ENCODE measurements around the gene PIP5K1C.
"Not testable (repeated sequence)": the region's sequence is repeated elsewhere in the genome, so short reads cannot be mapped to it uniquely, and the experiment has no call there.

PIP5K1C gene

DNA sequence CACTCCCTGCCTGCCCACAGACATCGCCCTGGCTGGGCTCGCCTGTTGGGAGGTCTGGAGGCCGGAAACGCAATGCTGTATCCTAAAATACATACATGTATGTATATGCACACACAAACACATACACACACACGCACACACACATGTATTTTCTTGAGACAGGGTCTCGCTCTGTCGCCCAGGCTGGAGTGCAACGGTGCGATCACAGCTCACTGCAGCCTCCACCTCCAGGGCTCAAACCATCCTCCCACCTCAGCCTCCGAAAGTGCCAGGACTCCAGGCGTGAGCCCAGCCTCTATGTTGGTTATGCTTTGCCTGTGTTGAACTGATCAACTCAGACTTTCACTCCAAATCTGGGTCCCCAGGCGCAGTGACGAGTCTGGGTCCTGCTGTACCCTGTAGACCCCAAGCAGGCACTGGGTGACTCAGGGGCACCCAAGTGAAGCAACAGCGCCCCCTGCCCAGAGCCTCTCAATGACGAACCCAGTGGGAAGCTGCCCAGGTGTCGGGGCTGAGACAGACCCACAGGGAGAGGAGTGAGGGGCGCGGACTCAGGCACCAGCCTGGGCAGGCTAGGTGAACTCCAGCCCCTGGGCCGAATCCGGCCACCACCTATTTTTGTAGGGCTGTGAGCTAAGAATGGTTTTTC, 46.3 kb downstream of the PIP5K1C start:
- in situ Hi-C loops (cut with HindIII; ENCODE audit: low pct_ligation_motif_present, low pct_unique_long_range_greater_than_20kb, low sequenced_read_pairs): no loop called here
- DNase-seq: peak; percentile 21

DNA sequence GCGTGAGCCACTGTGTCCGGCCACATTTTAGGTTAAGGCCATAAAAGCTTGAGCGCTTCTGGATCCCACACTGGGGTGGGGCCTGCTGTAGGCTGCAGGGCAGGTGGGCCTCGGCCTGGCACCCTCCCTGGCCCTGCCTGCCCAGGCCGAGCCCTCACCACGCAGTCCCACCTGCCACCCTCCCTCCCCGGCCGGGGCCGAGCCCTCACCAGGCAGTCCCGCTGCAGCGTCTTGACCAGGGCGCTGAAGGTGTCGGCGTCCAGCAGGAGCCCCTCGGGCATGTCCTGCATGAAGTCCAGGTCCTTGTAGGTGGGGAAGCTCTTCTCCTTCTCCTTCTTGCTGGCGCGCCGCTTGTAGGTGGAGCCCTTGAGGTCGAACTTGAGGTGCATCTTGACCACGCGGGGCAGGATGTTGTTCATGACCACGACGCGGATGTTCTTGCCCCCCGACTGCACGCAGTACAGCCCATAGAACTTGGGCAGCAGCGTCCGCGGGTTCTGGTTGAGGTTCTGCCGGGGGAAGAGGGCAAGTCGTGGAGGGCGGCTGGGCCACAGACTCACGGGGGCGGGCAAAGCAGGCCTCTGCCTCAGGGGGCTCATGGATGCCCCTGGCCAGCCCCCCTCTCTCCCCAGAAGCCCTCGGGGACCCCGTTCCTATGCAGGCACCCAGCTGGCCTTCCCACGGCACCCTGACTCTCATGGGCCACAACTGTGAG, 47.0 kb downstream of the PIP5K1C start:
- in situ Hi-C loops (cut with HindIII; ENCODE audit: low pct_ligation_motif_present, low pct_unique_long_range_greater_than_20kb, low sequenced_read_pairs): no loop called here
- DNase-seq: no peak

- DNase-seq: no peak
- in situ Hi-C loops (cut with HindIII; ENCODE audit: low pct_ligation_motif_present, low pct_unique_long_range_greater_than_20kb, low sequenced_read_pairs): no loop called here
Measured at GRCh38 chr19:3652422-3652821, 47.8 kb downstream of the PIP5K1C start.

DNA sequence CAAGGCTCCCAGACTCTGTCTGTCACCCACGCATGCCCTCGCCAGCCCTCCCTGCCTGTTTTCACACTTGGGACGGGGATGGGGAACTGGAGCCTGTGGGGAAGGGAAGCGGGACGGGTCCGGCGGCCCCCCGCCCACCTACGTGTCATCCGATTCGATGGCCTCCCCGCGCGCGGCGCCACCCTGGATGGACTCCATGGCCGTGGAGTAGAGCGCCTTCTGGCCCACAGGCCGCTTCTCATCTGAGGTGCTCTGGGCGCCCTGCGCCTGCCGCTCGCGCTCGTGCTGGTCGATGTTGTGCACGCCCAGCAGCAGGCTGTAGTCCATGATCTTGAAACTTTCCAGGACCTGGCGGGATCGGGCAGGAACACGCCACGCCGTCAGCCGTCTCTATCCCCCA, 48.6 kb downstream of the PIP5K1C start:
- in situ Hi-C loops (cut with HindIII; ENCODE audit: low pct_ligation_motif_present, low pct_unique_long_range_greater_than_20kb, low sequenced_read_pairs): no loop called here
- DNase-seq: no peak

DNA sequence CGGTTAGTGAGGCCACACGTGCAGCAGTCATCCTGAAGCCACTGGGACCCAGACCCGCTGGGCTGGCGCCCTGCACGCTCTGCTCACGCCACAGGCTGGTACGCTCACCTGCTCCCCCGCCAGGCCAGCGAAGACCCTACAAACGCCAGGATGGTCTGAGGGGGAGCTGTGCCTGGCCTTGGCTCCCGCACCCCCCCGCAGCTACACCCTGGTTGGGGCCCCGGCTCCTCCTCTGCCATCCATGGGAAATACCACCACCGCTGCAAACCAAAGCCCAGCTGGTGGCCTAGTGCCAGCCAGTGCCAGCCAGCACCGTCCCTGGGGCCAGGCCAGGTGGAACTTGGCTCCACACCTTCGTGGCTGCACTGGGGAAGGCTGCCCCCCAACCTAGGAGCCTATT, 50.4 kb downstream of the PIP5K1C start:
- no peak for DNase-seq
- in situ Hi-C loops (cut with HindIII; ENCODE audit: low pct_ligation_motif_present, low pct_unique_long_range_greater_than_20kb, low sequenced_read_pairs): no loop called here

GRCh38 chr19:3648037-3648905, 52.0 kb downstream of the PIP5K1C start:
- in situ Hi-C loops (cut with HindIII; ENCODE audit: low pct_ligation_motif_present, low pct_unique_long_range_greater_than_20kb, low sequenced_read_pairs): no loop called here
- no peak for DNase-seq

GRCh38 chr19:3647102-3647501, 53.2 kb downstream of the PIP5K1C start:
- DNase-seq; in situ Hi-C loops (cut with HindIII; ENCODE audit: low pct_ligation_motif_present, low pct_unique_long_range_greater_than_20kb, low sequenced_read_pairs): not testable (repeated sequence)

DNA sequence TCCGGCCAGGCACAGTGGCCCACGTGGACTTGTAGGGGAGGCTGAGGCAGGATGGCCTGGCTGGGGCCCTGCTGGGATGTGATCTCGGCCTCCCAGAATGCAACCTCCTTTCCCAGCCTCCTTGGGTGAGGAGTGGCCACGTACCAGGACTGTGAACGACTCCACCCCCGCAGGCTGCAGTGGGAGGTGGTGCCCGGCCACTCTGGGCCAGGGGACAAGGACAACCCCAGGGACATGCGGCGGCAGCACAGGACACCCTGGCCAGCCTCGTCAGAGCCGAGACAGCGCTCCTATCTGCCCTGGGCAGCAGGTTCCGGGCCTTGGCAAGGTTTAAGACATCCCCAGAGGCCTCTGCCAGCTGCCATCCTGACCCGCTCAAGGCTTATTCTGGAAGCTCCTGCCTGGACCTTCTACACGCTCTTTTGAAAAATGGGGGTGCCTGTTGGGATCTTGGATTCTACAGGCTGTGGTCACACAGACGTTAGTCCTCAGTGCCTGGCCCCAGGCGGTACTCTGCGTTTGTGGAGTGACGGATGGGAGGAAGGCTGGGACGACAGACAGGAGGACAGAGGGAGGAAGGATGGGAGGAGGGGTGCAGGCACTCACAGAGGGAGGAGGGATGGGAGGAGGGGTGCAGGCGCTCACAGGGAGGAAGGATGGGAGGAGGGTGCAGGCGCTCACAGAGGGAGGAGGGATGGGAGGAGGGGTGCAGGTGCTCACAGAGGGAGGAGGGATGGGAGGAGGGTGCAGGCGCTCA, 53.8 kb downstream of the PIP5K1C start:
- DNase-seq: no peak
- in situ Hi-C loops (cut with HindIII; ENCODE audit: low pct_ligation_motif_present, low pct_unique_long_range_greater_than_20kb, low sequenced_read_pairs): no loop called here

DNA sequence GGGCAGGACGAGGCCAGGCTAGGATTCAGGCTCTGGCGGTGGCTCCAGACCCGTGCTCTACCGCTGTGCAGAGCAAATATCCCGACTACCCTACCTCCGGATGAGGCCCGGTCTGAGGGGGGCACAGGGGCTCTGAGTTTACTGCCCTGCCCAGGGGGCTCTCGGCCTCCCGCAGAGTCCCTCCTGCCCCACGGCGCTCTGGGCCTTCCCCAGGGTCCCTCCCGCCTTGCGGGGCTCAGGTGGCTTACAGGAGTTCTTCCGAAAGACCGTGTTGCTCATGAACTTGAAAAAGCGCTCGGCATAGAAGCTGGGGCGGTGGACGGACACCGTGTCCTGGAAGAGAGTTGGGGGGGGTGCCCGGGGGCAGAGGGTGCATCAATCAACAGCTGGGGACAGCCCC, 54.5 kb downstream of the PIP5K1C start:
- in situ Hi-C loops (cut with HindIII; ENCODE audit: low pct_ligation_motif_present, low pct_unique_long_range_greater_than_20kb, low sequenced_read_pairs): no loop called here

DNA sequence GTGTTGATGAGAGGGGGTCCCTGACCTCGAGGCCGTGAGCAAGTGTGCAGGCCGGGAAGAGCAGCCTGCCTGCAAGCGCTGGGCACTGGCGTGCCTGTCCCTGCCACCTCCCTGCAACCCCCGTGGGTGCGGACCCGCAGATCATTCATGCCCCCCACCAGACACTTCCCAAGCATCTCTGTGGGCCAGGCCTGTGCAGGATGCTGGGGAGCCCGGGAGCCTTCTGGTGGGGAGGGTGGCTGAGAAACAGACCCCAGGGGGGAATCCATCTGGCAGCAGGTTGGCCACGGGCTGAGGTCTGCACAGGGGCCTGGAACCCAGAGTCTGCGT, 55.2 kb downstream of the PIP5K1C start:
- in situ Hi-C loops (cut with HindIII; ENCODE audit: low pct_ligation_motif_present, low pct_unique_long_range_greater_than_20kb, low sequenced_read_pairs): no loop called here
- DNase-seq: no peak

More for the DNA sequence above, 54.5 kb downstream of the PIP5K1C start:
- DNase-seq: no peak

GRCh38 chr19:3644351-3645066, 55.8 kb downstream of the PIP5K1C start:
- in situ Hi-C loops (cut with HindIII; ENCODE audit: low pct_ligation_motif_present, low pct_unique_long_range_greater_than_20kb, low sequenced_read_pairs): no loop called here
- DNase-seq: no peak

- DNase-seq: no peak
- in situ Hi-C loops (cut with HindIII; ENCODE audit: low pct_ligation_motif_present, low pct_unique_long_range_greater_than_20kb, low sequenced_read_pairs): no loop called here
Measured at GRCh38 chr19:3643674-3644313, 56.5 kb downstream of the PIP5K1C start.

GRCh38 chr19:3642987-3643673, 57.1 kb downstream of the PIP5K1C start:
- DNase-seq: no peak
- in situ Hi-C loops (cut with HindIII; ENCODE audit: low pct_ligation_motif_present, low pct_unique_long_range_greater_than_20kb, low sequenced_read_pairs): no loop called here

DNA sequence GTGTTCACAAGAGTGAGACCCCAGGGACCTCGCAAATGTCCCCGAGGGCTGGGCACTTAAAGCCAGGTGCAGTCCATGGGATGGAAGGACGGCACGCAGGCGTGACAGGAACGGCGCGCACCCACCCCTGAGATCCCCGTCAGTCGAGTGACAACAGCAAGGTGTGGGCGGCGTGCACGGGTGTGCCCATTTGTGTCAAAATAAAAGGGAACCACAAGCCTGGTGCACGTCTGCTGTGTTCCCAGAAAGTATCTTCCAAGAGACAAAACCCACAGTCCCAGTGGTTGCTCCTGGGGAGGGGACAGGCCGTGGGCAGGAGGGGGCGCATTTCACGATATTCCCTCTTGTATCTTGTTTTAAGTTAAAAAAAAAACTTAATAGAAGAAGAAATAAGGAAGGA, 58.0 kb downstream of the PIP5K1C start:
- in situ Hi-C loops (cut with HindIII; ENCODE audit: low pct_ligation_motif_present, low pct_unique_long_range_greater_than_20kb, low sequenced_read_pairs): no loop called here
- DNase-seq: no peak

DNA sequence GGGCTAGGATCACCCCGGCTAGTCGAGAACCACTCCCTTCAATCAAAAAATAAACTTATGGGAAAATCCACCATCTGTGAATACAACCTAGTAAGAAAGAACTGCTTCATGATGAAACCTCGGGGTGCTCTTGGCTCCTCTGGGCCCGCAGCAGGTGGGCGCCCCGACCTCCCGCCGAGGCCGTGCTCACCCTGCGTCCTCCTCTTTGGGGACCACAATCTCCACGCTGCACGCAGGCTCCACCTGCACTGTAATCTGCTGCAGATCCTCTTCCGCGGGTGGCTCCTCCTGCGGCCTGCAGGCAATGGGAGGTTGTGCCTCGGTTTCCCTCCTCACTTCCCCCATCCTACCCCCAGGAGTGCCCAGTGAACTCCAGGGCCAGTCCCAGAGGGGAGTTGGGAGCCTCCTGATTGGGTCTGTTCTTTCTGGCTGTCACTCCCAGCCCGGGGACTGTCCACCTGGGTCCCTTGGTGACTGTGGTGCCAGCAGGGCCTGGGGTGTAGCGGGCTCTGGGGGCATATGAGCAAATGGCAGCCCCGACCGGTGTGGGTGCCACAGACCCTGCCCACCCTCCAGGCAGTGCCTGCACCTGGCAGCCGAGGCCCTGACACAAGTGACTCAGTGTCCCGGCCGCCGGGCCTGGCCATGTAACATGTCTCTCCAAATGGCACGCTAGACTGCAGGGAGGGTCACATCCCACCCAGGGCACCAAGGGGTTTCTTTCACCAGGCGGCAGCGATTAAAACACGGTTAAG, 58.6 kb downstream of the PIP5K1C start:
- no peak for DNase-seq
- in situ Hi-C loops (cut with HindIII; ENCODE audit: low pct_ligation_motif_present, low pct_unique_long_range_greater_than_20kb, low sequenced_read_pairs): no loop called here

DNA sequence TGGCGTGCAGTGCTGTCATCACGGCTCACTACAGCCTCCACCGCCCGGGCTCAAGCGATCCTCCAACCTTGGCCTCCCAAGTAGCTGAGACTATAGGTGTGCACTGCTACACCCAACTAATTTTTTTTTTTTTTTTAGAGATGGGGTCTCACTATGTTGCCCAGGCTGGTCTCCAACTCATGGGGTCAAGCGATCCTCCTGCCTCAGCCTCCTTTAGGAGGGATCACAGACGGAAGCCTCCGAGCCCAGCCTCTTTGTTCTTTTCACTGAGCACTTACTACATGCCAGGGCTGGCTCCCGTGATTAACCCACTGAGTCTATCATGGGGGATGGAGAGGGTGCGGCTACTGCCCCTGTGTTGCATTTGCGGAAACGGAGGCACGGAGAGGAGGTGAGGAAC, 60.8 kb downstream of the PIP5K1C start:
- no peak for DNase-seq
- in situ Hi-C loops (cut with HindIII; ENCODE audit: low pct_ligation_motif_present, low pct_unique_long_range_greater_than_20kb, low sequenced_read_pairs): no loop called here

Measured in ACHN (cell line).